ENCODE measurements around the gene NBPF12. TPM values are rescaled to one million over a fixed set of nuclear protein-coding genes. Genes with fewer than 3 reads are reported as not detected.
"Not testable (repeated sequence)": the region's sequence is repeated elsewhere in the genome, so short reads cannot be mapped to it uniquely, and the experiment has no call there.

NBPF12 gene
- polyA plus RNA-seq, 2 donors, result 3.0 to 5.9 TPM

DNA sequence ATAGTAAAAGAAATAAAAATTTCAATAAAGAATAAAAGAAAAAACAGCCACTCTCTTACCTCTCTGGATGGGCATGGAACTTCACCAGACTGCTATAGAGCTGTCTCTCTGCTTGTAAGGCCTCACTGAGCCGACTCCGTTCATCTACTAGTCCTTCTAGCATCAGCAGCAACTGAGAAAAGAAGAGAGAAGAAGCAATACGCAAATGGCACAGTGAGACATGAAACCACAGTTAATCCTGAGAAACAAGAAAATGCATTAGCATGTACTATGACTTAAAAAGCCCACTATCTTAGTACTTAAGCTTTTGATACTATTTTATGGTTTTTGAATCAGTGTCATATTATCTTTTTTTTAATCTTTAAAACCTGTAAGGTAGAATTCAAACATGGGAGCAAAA is 104.8 kb downstream of the NBPF12 start:
- H3K27ac ChIP-seq (ENCODE audit: low read depth in 2 of 2, low read length in 1 of 2); H3K36me3 ChIP-seq (ENCODE audit: control insufficient read depth in 2 of 2, insufficient read depth in 2 of 2, low read length in 1 of 2); H3K27me3 ChIP-seq (ENCODE audit: control insufficient read depth in 1 of 2, insufficient read depth in 2 of 2, low read length in 2 of 2); H3K4me3 ChIP-seq (ENCODE audit: low read depth in 1 of 2, low read length in 2 of 2); H3K4me1 ChIP-seq (ENCODE audit: control insufficient read depth in 2 of 2, insufficient read depth in 2 of 2, low read length in 1 of 2); H3K9me3 ChIP-seq (ENCODE audit: control insufficient read depth in 2 of 2, insufficient read depth in 1 of 2, low read depth in 1 of 2, low read length in 1 of 2): not testable (repeated sequence)
- 79 to 95% methylated on average over 2 to 3 of the region's 3 CpGs for WGBS, 2 donors

DNA sequence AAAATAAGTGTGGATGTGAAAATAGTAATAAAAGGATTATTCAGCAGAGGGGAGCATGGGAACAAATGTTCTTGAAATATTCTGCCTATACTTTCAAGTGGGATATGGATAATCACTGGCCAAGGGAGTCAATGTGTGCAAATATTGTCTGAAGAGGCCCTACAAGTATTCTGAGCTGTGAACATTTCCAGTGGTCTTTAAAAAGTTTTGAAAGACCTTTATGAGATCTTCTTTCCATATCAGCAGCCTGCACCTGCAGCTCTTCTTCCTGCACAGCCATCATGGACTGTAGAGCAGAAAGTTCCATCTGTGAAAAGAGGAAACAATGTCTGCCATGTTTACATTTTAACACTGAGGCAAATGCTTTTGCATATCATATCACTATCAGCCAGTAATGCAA is 106.4 kb downstream of the NBPF12 start:
- not testable (repeated sequence) for H3K9me3 ChIP-seq (ENCODE audit: control insufficient read depth in 2 of 2, insufficient read depth in 1 of 2, low read depth in 1 of 2, low read length in 1 of 2); H3K27ac ChIP-seq (ENCODE audit: low read depth in 2 of 2, low read length in 1 of 2); H3K36me3 ChIP-seq (ENCODE audit: control insufficient read depth in 2 of 2, insufficient read depth in 2 of 2, low read length in 1 of 2); H3K4me1 ChIP-seq (ENCODE audit: control insufficient read depth in 2 of 2, insufficient read depth in 2 of 2, low read length in 1 of 2); H3K4me3 ChIP-seq (ENCODE audit: low read depth in 1 of 2, low read length in 2 of 2); H3K27me3 ChIP-seq (ENCODE audit: control insufficient read depth in 1 of 2, insufficient read depth in 2 of 2, low read length in 2 of 2)

Other genes starting within 250 kb of the NBPF12 start
- 1 to 10 TPM; 4.0 to 4.3 TPM for gene PRKAB2, start 234.1 kb downstream of the NBPF12 start, polyA plus RNA-seq

Measured in esophagus (tissue), 2 donors.